ENCODE results near the gene PSMA3.
"Not testable (repeated sequence)": the region's sequence is repeated elsewhere in the genome, so short reads cannot be mapped to it uniquely, and the experiment has no call there.

The PSMA3 gene

GRCh38 chr14:58238252-58239243 is 6.1 kb upstream of the PSMA3 start:
- Histone ChIP-seq H3K9ac (ENCODE audit: low read depth, low read length) (no peak overlapping the region), H3K9me3 (ENCODE audit: insufficient read depth, low read depth, low read length) (no peaks in the 10 kb centered on the region), H3K36me3 (ENCODE audit: insufficient read depth, low read length) (peaks cover 4% of the 10 kb centered on the region), H3K4me3 (ENCODE audit: low read length) (peak overlapping the region; percentile 97), H3K27me3 (ENCODE audit: insufficient read depth, low read length) (no peaks in the 10 kb centered on the region), H3K4me1 (ENCODE audit: insufficient read depth, low read length) (peaks cover 7% of the 10 kb centered on the region), H3K27ac (ENCODE audit: low read depth, low read length) (no peak overlapping the region)
- WGBS: 78% methylated on average over 16 of the region's 16 CpGs

DNA sequence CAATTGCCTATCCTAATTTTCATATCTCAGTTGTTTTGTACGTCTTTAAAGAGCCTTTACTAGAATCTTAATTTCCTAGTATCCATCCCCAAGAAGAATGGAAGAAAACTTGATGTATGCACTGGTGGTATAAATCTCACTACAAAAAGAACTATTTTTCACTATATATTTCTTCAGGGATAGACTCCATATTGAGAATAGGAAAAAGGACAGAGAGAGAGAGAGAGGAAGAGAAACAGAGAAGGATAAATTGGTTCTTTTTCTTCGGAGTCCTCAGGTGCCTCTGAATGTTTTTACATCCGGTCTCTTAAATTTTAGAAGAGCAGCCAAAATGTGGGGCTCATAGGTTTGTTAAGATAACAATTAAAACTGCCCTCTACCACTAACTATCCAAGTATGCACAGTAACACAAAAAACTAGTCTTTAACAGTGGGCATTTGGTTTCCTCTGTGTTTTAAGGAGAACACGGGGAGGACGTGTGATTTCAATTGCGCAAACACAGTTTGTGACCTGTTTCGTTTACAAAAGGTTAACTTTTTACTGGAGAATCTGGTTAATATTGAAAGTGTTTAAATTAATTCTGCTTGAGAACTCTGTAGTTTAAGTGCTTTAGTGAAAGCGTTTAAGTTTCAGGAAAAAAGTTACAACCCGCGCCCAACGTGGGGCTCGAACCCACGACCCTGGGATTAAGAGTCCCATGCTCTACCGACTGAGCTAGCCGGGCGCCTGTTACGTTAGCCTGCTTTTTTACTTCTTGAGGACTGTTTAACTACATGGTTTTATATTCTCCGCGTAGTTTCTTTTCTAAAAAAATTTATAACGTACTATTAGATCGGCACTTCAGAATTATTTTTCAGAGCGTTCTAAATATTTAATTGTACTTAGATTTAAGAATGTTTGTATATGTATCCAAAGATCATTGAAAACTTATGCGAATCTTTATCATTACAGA is 5.1 kb upstream of the PSMA3 start:
- Histone ChIP-seq H3K27ac (ENCODE audit: low read depth, low read length) (no peak overlapping the region), H3K9me3 (ENCODE audit: insufficient read depth, low read depth, low read length) (no peaks in the 10 kb centered on the region), H3K9ac (ENCODE audit: low read depth, low read length) (peak overlapping the region; percentile 66), H3K4me1 (ENCODE audit: insufficient read depth, low read length) (peaks cover 10% of the 10 kb centered on the region), H3K36me3 (ENCODE audit: insufficient read depth, low read length) (peaks cover under 1% of the 10 kb centered on the region; the same call in 1 of the 2 replicates), H3K27me3 (ENCODE audit: insufficient read depth, low read length) (no peaks in the 10 kb centered on the region), H3K4me3 (ENCODE audit: low read length) (peak overlapping the region; percentile 97)
- 30% methylated on average over 16 of the region's 23 CpGs for WGBS

- Histone ChIP-seq H3K4me3 (ENCODE audit: low read length) (peak overlapping the region; percentile 92), H3K27ac (ENCODE audit: low read depth, low read length) (peak overlapping the region; percentile 40), H3K36me3 (ENCODE audit: insufficient read depth, low read length) (peaks cover 13% of the 10 kb centered on the region), H3K4me1 (ENCODE audit: insufficient read depth, low read length) (peaks cover 5% of the 10 kb centered on the region; the same call in 1 of the 2 replicates), H3K9me3 (ENCODE audit: insufficient read depth, low read depth, low read length) (no peaks in the 10 kb centered on the region), H3K9ac (ENCODE audit: low read depth, low read length) (peak overlapping the region; percentile 84), H3K27me3 (ENCODE audit: insufficient read depth, low read length) (no peaks in the 10 kb centered on the region)
- 6% methylated on average over 15 of the region's 16 CpGs for WGBS
Observed at GRCh38 chr14:58243790-58244555, 670 bp upstream of the PSMA3 start.

DNA sequence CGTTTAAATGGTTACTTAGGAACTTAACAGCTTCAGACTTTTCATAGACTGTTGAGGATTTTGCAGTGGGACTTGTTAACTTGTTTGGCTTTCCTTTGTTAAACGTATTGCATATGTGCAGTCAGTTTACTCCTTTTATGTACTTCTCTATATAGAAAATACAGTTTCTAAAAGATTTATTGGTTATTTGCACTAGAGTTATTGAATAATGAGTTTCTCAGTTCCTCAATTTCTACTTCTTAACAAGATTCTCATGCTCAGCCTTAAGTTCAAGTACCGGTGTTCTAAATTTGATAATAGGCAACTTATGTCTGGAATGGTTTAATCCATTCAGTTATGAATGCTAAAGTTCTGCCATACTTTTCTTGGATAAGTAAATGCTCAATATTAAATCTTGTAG is 919 bp downstream of the PSMA3 start:
- peaks cover 5% of the 10 kb centered on the region; the same call in 1 of the 2 replicates for H3K4me1 ChIP-seq (ENCODE audit: insufficient read depth, low read length)
- peak overlapping the region; percentile 97 for H3K9ac ChIP-seq (ENCODE audit: low read depth, low read length)
- H3K4me3 ChIP-seq (ENCODE audit: low read length): peak overlapping the region; percentile 92
- H3K9me3 ChIP-seq (ENCODE audit: insufficient read depth, low read depth, low read length): no peaks in the 10 kb centered on the region
- peak overlapping the region; percentile 95 for H3K27ac ChIP-seq (ENCODE audit: low read depth, low read length)
- H3K27me3 ChIP-seq (ENCODE audit: insufficient read depth, low read length): no peaks in the 10 kb centered on the region
- 14% methylated on average over 2 of the region's 3 CpGs for WGBS
- peaks cover 29% of the 10 kb centered on the region for H3K36me3 ChIP-seq (ENCODE audit: insufficient read depth, low read length)

DNA sequence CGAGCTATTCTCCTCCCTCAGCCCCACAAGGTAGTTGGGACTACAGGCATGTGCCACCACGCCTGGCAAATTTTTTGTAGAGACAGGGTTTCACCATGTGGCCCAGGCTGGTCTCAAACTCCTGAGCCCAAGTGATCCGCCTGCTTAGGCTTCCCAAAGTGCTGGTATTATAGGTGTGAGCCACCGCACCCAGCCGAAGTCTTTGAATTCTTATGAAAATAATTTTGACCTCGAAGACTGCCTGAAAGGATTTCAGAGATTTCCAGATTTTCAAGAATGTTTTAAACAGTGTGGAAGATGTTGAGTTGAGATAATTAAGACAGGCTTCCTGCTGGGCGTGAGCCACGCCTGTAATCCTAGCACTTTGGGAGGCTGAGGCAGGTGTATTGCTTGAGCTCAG is 5.0 kb downstream of the PSMA3 start:
- Histone ChIP-seq H3K27ac (ENCODE audit: low read depth, low read length) (no peak overlapping the region), H3K36me3 (ENCODE audit: insufficient read depth, low read length) (peaks cover 69% of the 10 kb centered on the region), H3K27me3 (ENCODE audit: insufficient read depth, low read length) (no peaks in the 10 kb centered on the region), H3K4me1 (ENCODE audit: insufficient read depth, low read length) (no peaks in the 10 kb centered on the region; the same call in 1 of the 2 replicates), H3K4me3 (ENCODE audit: low read length) (no peak overlapping the region), H3K9me3 (ENCODE audit: insufficient read depth, low read depth, low read length) (no peaks in the 10 kb centered on the region), H3K9ac (ENCODE audit: low read depth, low read length) (no peak overlapping the region)
- WGBS: 94% methylated on average over 8 of the region's 8 CpGs

DNA sequence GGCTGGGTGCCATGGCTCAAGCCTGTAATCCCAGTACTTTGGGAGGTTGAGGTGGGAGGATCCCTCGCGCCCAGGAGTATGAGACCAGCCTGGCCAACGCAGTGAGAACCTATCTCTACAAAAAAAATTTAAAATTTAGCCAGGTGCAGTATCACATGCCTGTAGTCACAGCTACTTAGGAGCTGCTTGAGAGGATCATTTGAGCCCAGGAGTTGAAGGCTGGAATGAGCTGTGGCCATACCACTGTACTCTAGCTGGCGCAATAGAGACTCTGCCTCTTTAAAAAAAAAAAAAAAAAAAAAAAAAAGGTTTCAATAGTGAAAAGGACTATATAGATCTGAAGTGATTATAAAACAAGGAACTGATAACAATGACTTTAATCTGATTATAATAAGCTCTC is 13.5 kb downstream of the PSMA3 start:
- H3K27ac ChIP-seq (ENCODE audit: low read depth, low read length): no peak overlapping the region
- WGBS: 100% methylated on average over 3 of the region's 4 CpGs
- no peaks in the 10 kb centered on the region for H3K9me3 ChIP-seq (ENCODE audit: insufficient read depth, low read depth, low read length)

GRCh38 chr14:58262005-58262404 is 17.4 kb downstream of the PSMA3 start:
- H3K36me3 ChIP-seq (ENCODE audit: insufficient read depth, low read length): peaks cover 100% of the 10 kb centered on the region
- not testable (repeated sequence) for H3K27me3 ChIP-seq (ENCODE audit: insufficient read depth, low read length); H3K9ac ChIP-seq (ENCODE audit: low read depth, low read length); H3K9me3 ChIP-seq (ENCODE audit: insufficient read depth, low read depth, low read length); H3K27ac ChIP-seq (ENCODE audit: low read depth, low read length); H3K4me3 ChIP-seq (ENCODE audit: low read length); H3K4me1 ChIP-seq (ENCODE audit: insufficient read depth, low read length)
- 97% methylated on average over 10 of the region's 10 CpGs for whole genome bisulfite sequencing

More for the DNA sequence above, 13.5 kb downstream of the PSMA3 start:
- Histone ChIP-seq H3K9ac (ENCODE audit: low read depth, low read length) (no peak overlapping the region), H3K36me3 (ENCODE audit: insufficient read depth, low read length) (peaks cover 99% of the 10 kb centered on the region), H3K4me3 (ENCODE audit: low read length) (no peak overlapping the region), H3K4me1 (ENCODE audit: insufficient read depth, low read length) (no peaks in the 10 kb centered on the region), H3K27me3 (ENCODE audit: insufficient read depth, low read length) (no peaks in the 10 kb centered on the region)

DNA sequence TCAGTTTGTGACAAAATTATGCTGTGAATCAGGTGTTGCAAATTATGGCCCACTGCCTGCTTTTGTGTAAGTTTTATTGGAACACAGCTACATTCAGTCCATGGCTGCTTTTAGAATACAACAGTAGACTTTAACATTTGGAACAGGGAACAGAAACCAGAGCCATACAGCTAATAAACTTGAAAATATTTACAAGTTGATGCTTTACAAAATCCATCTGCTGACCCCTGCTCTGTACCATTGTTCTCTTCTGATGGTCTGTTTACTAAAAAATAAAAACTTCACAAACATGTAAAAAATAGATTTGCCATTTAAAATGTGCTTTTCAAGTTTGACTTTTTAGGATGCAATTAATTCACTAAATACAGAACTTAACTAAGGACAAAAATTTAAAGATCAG is 20.8 kb downstream of the PSMA3 start:
- Histone ChIP-seq H3K36me3 (ENCODE audit: insufficient read depth, low read length) (peaks cover 100% of the 10 kb centered on the region), H3K4me3 (ENCODE audit: low read length) (no peak overlapping the region), H3K4me1 (ENCODE audit: insufficient read depth, low read length) (no peaks in the 10 kb centered on the region), H3K27ac (ENCODE audit: low read depth, low read length) (no peak overlapping the region), H3K9me3 (ENCODE audit: insufficient read depth, low read depth, low read length) (no peaks in the 10 kb centered on the region), H3K27me3 (ENCODE audit: insufficient read depth, low read length) (no peaks in the 10 kb centered on the region), H3K9ac (ENCODE audit: low read depth, low read length) (no peak overlapping the region)

DNA sequence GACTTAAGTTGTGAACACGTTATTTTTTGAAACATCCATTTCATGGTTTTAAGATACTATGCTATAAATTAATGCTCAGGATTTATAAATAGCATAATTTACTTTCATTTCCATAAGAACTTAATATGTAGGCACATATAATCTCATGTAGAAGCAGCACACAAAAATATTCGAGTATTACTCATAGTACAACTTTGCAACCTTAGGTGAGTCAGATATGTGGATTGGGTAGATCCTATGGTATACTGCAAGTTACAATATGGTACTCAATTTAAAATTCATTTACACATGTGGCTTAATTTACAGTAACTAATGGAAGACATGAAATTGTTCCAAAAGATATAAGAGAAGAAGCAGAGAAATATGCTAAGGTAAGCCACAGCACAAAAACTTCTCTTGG is 26.0 kb downstream of the PSMA3 start:
- H3K27me3 ChIP-seq (ENCODE audit: insufficient read depth, low read length): no peaks in the 10 kb centered on the region
- H3K9ac ChIP-seq (ENCODE audit: low read depth, low read length): no peak overlapping the region
- no peaks in the 10 kb centered on the region for H3K9me3 ChIP-seq (ENCODE audit: insufficient read depth, low read depth, low read length)
- no peak overlapping the region for H3K27ac ChIP-seq (ENCODE audit: low read depth, low read length)
- H3K4me1 ChIP-seq (ENCODE audit: insufficient read depth, low read length): no peaks in the 10 kb centered on the region
- no peak overlapping the region for H3K4me3 ChIP-seq (ENCODE audit: low read length)
- no CpG with 5 or more reads among the region's 2 CpGs for WGBS
- peaks cover 97% of the 10 kb centered on the region for H3K36me3 ChIP-seq (ENCODE audit: insufficient read depth, low read length)

DNA sequence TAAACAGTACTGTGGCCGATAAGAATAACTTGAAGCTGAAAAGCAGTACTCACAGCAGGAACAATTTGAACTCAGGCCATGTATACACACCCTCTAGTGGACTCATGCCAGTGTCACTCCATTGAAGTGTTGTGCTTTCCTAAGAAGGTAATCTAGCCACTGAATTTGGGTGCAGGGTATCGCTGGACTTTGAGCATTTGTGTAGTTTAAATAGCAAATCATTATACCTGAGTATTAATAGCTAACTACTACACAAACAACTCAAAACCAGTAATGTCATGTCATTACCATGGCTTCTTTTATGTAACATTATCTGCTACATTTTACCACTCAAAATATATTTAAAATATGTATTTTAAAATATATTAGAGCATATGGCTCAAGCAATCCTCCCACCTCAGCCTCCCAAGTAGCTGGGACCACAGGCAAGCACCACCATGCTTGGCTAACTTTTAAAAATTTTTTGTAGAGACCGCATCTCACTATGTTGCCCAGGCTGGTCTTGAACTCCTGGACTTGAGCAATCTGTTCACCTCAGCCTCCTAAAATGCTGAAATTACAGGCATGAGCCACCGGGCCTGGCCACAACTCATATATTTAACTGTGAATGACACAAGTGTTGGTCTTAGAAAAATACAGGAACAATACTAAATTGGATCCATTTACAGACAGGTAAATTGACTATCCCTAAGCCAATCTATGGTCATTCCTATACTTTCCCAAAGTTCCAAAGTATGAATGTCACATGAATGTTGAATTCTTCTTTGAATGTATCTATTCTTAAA is 28.1 kb downstream of the PSMA3 start:
- 96% methylated on average over 4 of the region's 4 CpGs for WGBS
- Histone ChIP-seq H3K27ac (ENCODE audit: low read depth, low read length) (no peak overlapping the region), H3K9ac (ENCODE audit: low read depth, low read length) (no peak overlapping the region), H3K4me3 (ENCODE audit: low read length) (no peak overlapping the region), H3K9me3 (ENCODE audit: insufficient read depth, low read depth, low read length) (no peaks in the 10 kb centered on the region), H3K36me3 (ENCODE audit: insufficient read depth, low read length) (peaks cover 90% of the 10 kb centered on the region), H3K4me1 (ENCODE audit: insufficient read depth, low read length) (no peaks in the 10 kb centered on the region), H3K27me3 (ENCODE audit: insufficient read depth, low read length) (no peaks in the 10 kb centered on the region)
